Breast epithelium (tissue), 3 donors: ENCODE results near the gene FAM131A.

Experiments
- CTCF ChIP-seq, 3 donors: fragments of 450-650 bp; IDR thresholded peaks; one replicate each; pipeline ENCODE4 v1.5.1; 2016 to 2017; ENCODE audit warnings: antibody characterized with exemption in 3 of 3, mild to moderate bottlenecking in 3 of 3, moderate library complexity in 3 of 3
- POLR2A ChIP-seq: fragments of 450-650 bp; IDR thresholded peaks from one replicate; pipeline ENCODE4 v1.6.1; 2016; ENCODE audit warnings: antibody characterized with exemption, mild to moderate bottlenecking, moderate library complexity
- POLR2AphosphoS5 ChIP-seq, 3 donors: sonication (generic); formaldehyde crosslinking; IDR thresholded peaks; one replicate each; pipeline ENCODE4 v1.6.1; 2017; ENCODE audit warnings: antibody characterized with exemption in 3 of 3

- TF ChIP-seq CTCF (IDR thresholded peaks at IDR 0.05) (no peak), POLR2A (no peak), POLR2AphosphoS5 (IDR thresholded peaks at IDR 0.05) (no peak)
These were observed 1.6 kb downstream of the FAM131A start for GRCh38 chr3:184339001-184339400.
